MM.1S (cell line): ENCODE results near the gene SNCAIP.

Source experiments
- DNase-seq: peaks from one replicate; pipeline ENCODE4 v3.0.0-alpha.2; 2015
- H2AFZ ChIP-seq: fragments of 300-600 bp; sonication (generic); 2 replicates; pipeline ENCODE4 v1.6.0; 2016; ENCODE audit warnings: antibody characterized with exemption, low read length
- H3F3A ChIP-seq: fragments of 300-600 bp; sonication (generic); 2 replicates; pipeline ENCODE4 v1.6.1; 2016; ENCODE audit warnings: mild to moderate bottlenecking, antibody characterized with exemption, low read length, moderate library complexity, mixed read lengths; ENCODE audit not compliant: insufficient read depth
- H3K27ac ChIP-seq: fragments of 300-600 bp; sonication (generic); 2 replicates; pipeline ENCODE4 v1.5.1; 2016; ENCODE audit warnings: mild to moderate bottlenecking, low read length
- H3K27me3 ChIP-seq: fragments of 300-600 bp; sonication (generic); replicated peaks from 2 replicates; pipeline ENCODE4 v1.6.0; 2016; ENCODE audit warnings: low read length; ENCODE audit not compliant: insufficient read depth
- H3K36me3 ChIP-seq: fragments of 300-600 bp; sonication (generic); replicated peaks from 2 replicates; pipeline ENCODE4 v1.6.1; 2016; ENCODE audit warnings: mild to moderate bottlenecking, low read length, mixed read lengths; ENCODE audit not compliant: insufficient read depth
- H3K4me1 ChIP-seq: fragments of 300-600 bp; sonication (generic); 2 replicates; pipeline ENCODE4 v1.6.1; 2016; ENCODE audit warnings: low read length, mixed read lengths
- H3K4me2 ChIP-seq: fragments of 300-600 bp; sonication (generic); 2 replicates; pipeline ENCODE4 v1.6.0; 2016; ENCODE audit warnings: low read depth, low read length
- H3K4me3 ChIP-seq: fragments of 300-600 bp; sonication (generic); 2 replicates; pipeline ENCODE4 v1.5.1; 2016; ENCODE audit warnings: low read length, mixed read lengths
- H3K79me2 ChIP-seq: fragments of 300-600 bp; sonication (generic); 2 replicates; pipeline ENCODE4 v1.6.1; 2016; ENCODE audit warnings: mixed run types, low read length, mixed read lengths
- H3K9ac ChIP-seq: fragments of 300-600 bp; sonication (generic); 2 replicates; pipeline ENCODE4 v1.6.1; 2016; ENCODE audit warnings: low read length, mixed read lengths
- H3K9me2 ChIP-seq: fragments of 300-600 bp; sonication (generic); replicated peaks from 2 replicates; pipeline ENCODE4 v1.6.1; 2016; ENCODE audit warnings: mild to moderate bottlenecking, low read length, mixed read lengths; ENCODE audit not compliant: insufficient read depth
- H3K9me3 ChIP-seq: fragments of 300-600 bp; sonication (generic); replicated peaks from 2 replicates; pipeline ENCODE4 v1.6.1; 2016; ENCODE audit warnings: mild to moderate bottlenecking, low read length, mixed read lengths; ENCODE audit not compliant: insufficient read depth
- H4K20me1 ChIP-seq: fragments of 300-600 bp; sonication (generic); 2 replicates; pipeline ENCODE4 v1.6.1; 2016; ENCODE audit warnings: mild to moderate bottlenecking, low read length, moderate library complexity, mixed read lengths; ENCODE audit not compliant: insufficient read depth
- EZH2 ChIP-seq: fragments of 300-600 bp; sonication (generic); optimal IDR thresholded peaks from 2 replicates; pipeline ENCODE3; 2017; ENCODE audit warnings: low read depth, mild to moderate bottlenecking, antibody characterized with exemption, low read length, mixed read lengths
- EZH2phosphoT487 ChIP-seq: fragments of 300-600 bp; sonication (generic); IDR thresholded peaks from 2 replicates; pipeline ENCODE4 v1.6.1; 2018; ENCODE audit warnings: antibody characterized with exemption, low read length
- TF ChIP-seq, protein P1 (sequence below): fragments of 300-600 bp; sonication (generic); IDR thresholded peaks from 2 replicates; pipeline ENCODE4 v1.5.1; 2016; ENCODE audit warnings: antibody characterized with exemption, low read length, mixed read lengths

Gene SNCAIP

GRCh38 chr5:122306461-122306860, 5.6 kb upstream of the SNCAIP start:
- H3K9me2 ChIP-seq = no peaks in the 10 kb centered on the region
- no peaks in the 10 kb centered on the region for H3K9me3 ChIP-seq
- peaks cover 6% of the 10 kb centered on the region; the same call in 1 of the 2 replicates for H3K4me1 ChIP-seq

DNA sequence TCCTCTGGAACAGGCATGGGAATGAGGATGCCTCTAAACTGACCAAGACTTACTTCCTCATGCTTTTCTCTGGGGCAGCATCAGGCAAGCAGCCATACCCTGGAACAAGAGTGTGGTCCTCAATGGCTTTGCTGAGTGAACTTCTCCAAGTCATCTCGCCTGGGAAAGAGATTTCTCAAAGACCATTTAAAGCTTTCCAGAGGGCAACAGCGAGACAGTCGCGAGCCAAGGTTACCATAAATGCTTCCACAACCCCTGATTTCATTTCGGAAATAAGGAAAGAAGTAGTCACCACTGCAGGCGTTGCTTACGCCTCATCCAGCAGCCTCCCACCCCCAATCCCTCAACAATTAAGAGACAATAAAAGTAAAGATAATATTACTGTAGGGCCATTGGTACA, 1.1 kb upstream of the SNCAIP start:
- no peak overlapping the region for H3K9ac ChIP-seq
- no peak for TF ChIP-seq EZH2
- no peak for TF ChIP-seq EZH2phosphoT487
- TF ChIP-seq, protein P1, sequence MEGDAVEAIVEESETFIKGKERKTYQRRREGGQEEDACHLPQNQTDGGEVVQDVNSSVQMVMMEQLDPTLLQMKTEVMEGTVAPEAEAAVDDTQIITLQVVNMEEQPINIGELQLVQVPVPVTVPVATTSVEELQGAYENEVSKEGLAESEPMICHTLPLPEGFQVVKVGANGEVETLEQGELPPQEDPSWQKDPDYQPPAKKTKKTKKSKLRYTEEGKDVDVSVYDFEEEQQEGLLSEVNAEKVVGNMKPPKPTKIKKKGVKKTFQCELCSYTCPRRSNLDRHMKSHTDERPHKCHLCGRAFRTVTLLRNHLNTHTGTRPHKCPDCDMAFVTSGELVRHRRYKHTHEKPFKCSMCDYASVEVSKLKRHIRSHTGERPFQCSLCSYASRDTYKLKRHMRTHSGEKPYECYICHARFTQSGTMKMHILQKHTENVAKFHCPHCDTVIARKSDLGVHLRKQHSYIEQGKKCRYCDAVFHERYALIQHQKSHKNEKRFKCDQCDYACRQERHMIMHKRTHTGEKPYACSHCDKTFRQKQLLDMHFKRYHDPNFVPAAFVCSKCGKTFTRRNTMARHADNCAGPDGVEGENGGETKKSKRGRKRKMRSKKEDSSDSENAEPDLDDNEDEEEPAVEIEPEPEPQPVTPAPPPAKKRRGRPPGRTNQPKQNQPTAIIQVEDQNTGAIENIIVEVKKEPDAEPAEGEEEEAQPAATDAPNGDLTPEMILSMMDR = no peak
- H3K9me2 ChIP-seq = no peaks in the 10 kb centered on the region
- H3K4me3 ChIP-seq = no peak overlapping the region
- H3K9me3 ChIP-seq = no peaks in the 10 kb centered on the region
- H3K4me2 ChIP-seq = no peak overlapping the region
- DNase-seq = no peak
- H2AFZ ChIP-seq = no peak overlapping the region
- peaks cover 12% of the 10 kb centered on the region for H3F3A ChIP-seq
- peaks cover 19% of the 10 kb centered on the region for H3K4me1 ChIP-seq
- H3K79me2 ChIP-seq = peaks cover 36% of the 10 kb centered on the region
- H3K27me3 ChIP-seq = no peaks in the 10 kb centered on the region
- H4K20me1 ChIP-seq = no peaks in the 10 kb centered on the region
- H3K27ac ChIP-seq = no peak overlapping the region
- H3K36me3 ChIP-seq = no peaks in the 10 kb centered on the region

More at GRCh38 chr5:122306461-122306860, 5.6 kb upstream of the SNCAIP start:
- TF ChIP-seq, protein P1 = no peak
- no peak for TF ChIP-seq EZH2
- TF ChIP-seq EZH2phosphoT487 = no peak
- H3K79me2 ChIP-seq = no peaks in the 10 kb centered on the region
- no peak overlapping the region for H3K9ac ChIP-seq
- H3K36me3 ChIP-seq = no peaks in the 10 kb centered on the region
- H3K27ac ChIP-seq = no peak overlapping the region
- no peak overlapping the region for H3K4me2 ChIP-seq
- no peaks in the 10 kb centered on the region for H3K27me3 ChIP-seq
- no peaks in the 10 kb centered on the region for H4K20me1 ChIP-seq
- H3K4me3 ChIP-seq = no peak overlapping the region
- no peak for DNase-seq
- H2AFZ ChIP-seq = no peak overlapping the region
- no peaks in the 10 kb centered on the region for H3F3A ChIP-seq

DNA sequence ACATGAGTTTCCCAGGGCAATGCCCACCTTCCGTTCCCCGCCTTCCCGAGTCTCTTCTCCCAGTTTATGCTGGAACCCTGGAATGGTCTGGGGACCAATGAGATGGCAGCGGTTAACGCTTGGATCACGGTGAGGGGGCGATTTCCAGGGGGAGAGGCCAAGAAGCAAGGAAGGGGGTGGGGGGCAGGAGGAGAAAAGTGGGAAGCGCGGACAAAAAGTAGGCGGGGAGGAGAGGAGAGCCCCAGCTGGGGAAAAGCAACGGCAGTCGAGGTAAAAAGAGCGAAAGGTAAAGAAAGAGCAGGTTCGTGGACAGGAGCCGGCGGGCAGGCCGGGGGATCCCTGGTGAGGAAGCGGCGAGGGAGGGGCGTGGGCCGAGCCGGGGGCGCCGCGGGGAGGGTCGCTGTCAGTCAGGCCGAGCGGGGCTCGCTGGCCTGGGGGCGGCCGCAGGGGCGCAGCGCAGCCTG, 508 bp upstream of the SNCAIP start:
- Histone ChIP-seq H3K36me3 (no peaks in the 10 kb centered on the region), H3K27me3 (no peaks in the 10 kb centered on the region), H4K20me1 (no peaks in the 10 kb centered on the region), H3K9me2 (no peaks in the 10 kb centered on the region), H3K4me1 (peaks cover 23% of the 10 kb centered on the region), H3K27ac (no peak overlapping the region), H3F3A (peaks cover 19% of the 10 kb centered on the region), H3K9me3 (no peaks in the 10 kb centered on the region), H2AFZ (0 out of 2 replicates have a peak overlapping the region, but pooled peaks have one; percentile 36), H3K4me2 (peak overlapping the region; percentile 50), H3K79me2 (peaks cover 36% of the 10 kb centered on the region), H3K4me3 (peak overlapping the region; percentile 56), H3K9ac (peak overlapping the region; percentile 39; the same call in 1 of the 2 replicates)
- no peak for DNase-seq
- TF ChIP-seq EZH2phosphoT487 (no peak), EZH2 (no peak)
- TF ChIP-seq, protein P1 = no peak
